KBM-7 (cell line): ENCODE measurements around the gene MOCOS.
"Not testable (repeated sequence)": the region's sequence is repeated elsewhere in the genome, so short reads cannot be mapped to it uniquely, and the experiment has no call there.

Source experiments
- DNase-seq: peaks from one replicate; pipeline ENCODE4 v3.0.0-alpha.2; 2015
- in situ Hi-C: fragments of 300-500 bp; cut with MboI; formaldehyde crosslinking; loops from 2 replicates; pipeline ENCODE4 v1.14.3; 2020; ENCODE audit warnings: low sequenced_read_pairs, low pct_unique_long_range_greater_than_20kb, mixed read lengths

The MOCOS gene, protein sequence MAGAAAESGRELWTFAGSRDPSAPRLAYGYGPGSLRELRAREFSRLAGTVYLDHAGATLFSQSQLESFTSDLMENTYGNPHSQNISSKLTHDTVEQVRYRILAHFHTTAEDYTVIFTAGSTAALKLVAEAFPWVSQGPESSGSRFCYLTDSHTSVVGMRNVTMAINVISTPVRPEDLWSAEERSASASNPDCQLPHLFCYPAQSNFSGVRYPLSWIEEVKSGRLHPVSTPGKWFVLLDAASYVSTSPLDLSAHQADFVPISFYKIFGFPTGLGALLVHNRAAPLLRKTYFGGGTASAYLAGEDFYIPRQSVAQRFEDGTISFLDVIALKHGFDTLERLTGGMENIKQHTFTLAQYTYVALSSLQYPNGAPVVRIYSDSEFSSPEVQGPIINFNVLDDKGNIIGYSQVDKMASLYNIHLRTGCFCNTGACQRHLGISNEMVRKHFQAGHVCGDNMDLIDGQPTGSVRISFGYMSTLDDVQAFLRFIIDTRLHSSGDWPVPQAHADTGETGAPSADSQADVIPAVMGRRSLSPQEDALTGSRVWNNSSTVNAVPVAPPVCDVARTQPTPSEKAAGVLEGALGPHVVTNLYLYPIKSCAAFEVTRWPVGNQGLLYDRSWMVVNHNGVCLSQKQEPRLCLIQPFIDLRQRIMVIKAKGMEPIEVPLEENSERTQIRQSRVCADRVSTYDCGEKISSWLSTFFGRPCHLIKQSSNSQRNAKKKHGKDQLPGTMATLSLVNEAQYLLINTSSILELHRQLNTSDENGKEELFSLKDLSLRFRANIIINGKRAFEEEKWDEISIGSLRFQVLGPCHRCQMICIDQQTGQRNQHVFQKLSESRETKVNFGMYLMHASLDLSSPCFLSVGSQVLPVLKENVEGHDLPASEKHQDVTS

DNA sequence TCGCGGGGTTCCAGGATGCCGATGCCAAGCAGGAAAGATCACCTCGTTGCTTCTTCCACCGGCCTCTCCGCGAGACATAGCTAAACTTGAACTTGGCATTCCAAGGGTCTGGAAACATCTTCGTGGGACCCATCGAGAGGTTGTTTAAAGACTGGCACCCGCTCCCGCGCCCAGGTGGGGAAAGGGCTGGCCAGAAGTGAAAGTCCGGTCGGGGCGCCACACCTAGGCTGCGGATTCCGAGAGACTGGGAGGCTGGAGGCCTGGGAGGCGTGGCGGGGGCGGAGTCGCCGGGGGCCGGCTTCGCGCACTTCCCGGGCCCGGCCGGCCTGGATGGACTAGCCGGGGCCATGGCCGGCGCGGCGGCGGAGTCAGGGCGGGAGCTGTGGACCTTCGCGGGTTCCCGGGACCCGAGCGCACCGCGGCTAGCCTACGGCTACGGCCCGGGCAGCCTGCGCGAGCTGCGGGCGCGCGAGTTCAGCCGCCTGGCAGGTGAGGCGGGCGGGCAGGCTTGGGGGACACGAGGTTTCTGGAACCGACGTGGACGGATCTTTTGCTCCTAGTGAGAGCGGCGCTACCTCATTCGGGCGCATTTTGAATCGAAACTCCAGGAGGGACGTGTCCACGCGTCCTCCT lies at the start of gene MOCOS:
Gene MOCOS (plus strand): TSS at position 305 of the 633 bp plus-strand sequence. CDS start 43 bp downstream, at position 348.
- peak; percentile 60 for DNase-seq

DNA sequence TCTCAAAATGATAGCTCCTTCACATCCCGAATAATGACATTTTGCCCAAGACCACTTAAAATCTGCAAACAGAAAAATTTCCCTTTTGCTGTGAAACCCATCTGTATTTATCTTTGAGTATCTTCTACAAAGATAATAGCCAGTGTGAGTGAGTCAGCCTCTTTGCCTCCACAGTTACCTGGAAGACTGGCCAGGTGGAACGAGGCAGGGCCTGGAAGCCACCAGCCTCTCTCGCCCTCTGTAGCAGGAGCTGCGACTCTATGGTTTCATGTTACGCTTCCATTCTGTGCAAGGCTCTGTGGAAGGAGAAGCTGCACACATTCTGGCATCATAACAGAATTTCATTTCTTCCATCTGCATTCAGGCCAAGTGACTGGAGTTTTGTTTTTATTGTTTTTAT lies 48.1 kb upstream of the MOCOS start:
- in situ Hi-C loops = no loop called here
- DNase-seq = no peak

More for the DNA sequence above, at the start of gene MOCOS:
- in situ Hi-C loops = no loop called here

DNA sequence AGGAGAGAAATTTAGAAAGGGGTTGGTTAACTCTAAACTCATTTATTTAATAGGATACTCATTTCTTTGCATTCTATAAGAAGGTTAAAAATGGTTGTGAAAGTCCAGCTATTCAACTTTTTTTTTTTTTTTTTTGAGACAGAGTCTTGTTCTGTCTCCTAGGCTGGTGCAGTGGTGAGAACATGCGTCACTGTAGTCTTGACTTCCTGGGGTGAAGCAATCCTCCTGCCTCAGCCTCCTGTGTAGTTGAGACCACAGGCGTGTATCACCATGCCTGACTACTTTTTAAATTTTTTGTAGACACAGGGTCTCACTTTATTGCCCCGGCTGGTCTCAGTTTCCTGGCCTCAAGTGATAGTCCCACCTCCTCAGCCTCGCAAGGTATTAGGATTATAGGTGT lies 45.7 kb upstream of the MOCOS start:
- in situ Hi-C loops = no loop called here
- no peak for DNase-seq

DNA sequence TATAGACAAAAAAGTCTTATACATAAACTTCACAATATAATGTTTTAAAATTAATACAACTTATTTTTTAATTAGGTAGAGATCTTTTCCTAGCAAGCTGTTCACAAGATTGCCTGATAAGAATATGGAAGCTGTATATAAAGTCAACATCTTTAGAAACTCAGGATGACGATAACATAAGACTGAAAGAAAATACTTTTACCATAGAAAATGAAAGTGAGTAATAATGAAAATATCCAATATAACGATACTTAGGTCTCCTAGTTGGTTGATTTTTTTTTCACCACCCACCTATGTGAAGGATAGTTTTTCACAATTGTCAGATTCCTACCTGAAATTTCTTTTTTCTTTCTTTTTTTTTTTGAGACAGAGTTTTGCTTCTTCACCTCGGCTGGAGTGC lies 44.5 kb upstream of the MOCOS start:
- in situ Hi-C loops = no loop called here
- DNase-seq = no peak

DNA sequence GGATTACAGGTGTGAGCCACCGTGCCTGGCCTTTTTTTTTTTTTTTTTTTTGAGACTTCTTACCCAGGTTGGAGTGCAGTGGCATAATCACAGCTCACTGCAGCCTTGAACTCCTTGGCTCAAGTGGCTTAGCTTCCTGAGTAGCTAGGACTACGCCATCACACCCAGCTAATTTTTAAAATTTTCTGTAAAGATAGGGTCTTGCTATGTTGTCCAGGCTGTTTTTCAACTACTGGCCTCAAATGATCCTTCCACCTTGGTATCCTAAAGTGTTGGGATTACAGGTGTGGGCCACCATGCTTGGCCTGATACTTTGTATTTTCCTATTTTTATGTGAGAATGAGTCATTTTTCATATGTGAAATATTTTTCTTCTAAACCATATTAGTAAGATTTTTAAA lies 43.9 kb upstream of the MOCOS start:
- in situ Hi-C loops = no loop called here
- DNase-seq = no peak

DNA sequence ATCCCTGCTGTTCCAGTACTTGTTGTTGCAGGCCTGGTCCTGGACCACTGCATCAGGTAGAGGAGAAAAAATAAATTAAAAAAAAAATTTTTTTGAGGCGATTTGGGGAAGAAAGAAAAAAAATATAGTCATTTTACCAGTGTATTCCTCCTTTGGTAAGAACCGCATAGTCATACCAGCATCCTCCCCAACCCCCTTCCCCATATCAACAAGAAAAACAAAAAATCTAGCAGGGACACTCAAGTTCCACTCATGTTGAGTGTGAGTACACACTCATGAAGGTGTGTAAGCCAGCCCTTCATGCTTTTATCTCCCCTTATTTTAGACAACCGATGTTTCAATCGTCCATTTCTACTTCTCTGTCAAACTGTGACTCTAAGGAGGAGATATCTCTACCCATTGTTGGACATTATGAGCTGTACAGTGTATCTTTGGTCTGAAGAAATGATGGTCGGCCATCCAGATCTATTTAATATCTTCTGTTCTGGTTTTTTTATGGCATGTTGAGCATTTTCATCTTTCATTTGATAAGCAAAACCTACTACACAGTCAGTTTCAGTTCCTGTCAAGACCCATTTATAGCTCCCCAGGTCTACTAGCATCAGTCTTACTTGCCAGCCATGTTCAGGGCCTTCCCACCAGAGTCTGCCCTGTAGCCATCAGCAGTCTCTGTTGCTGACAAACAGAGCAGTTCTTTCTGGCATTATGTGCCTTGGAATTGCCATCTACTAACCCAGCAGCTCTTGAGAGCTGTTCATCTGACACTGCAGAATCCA lies 37.6 kb upstream of the MOCOS start:
- in situ Hi-C loops = no loop called here
- no peak for DNase-seq

DNA sequence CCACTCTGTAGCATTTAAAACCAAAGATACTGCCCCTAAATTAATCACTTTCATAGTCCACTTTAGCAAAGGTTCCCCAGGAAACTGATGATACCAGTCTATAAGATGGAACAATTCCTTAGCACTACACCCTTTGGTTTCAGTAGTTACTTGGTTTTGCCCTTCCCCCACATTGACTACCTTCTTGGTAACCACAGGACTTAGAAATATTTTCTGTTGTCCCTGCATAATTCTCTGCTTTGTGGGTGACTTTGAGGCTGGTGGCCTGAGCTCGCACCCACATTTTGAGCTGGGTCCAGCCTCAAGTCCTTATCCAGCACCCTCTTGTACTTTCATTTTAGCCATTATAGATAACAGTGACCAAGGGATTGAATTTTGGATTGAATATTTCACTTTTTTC lies 34.5 kb upstream of the MOCOS start:
- in situ Hi-C loops = no loop called here
- DNase-seq = no peak

DNA sequence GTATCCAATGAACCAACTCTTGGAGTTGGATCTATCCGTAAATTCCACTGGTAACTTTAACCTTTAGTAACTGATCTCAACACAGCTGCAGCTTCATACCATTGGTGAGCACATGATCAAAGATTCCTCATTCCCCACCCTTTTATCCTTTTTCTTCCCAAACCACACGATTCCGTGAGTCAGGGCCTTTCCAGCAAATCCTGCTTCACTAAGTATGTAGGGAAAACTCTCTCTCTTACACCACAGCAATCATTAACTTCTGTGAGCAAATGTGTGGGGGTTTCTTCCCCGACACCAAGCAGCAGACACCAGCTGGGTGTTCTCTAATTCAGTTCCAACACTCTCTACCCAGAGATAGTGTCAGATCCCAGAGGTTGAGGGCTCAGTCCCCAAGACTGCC lies 34.1 kb upstream of the MOCOS start:
- in situ Hi-C loops = no loop called here

DNA sequence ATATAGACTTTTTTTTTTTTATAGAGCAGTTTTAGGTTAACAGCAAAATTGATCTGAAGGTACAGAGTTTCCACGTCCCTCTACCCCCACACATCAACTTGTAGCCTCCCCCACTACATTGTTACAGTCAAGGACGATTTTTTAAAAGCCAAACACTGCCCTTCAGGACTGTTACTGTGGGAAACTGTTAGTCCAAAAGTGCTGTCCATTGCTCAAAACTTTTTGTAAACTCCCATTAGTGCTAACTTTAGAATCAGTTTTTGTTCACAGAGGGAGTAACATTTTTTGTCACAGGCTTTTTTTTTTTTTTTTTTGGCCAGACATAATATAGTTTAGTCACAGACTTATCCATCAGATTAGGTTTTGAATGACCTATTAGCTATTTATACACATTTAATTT lies 33.5 kb upstream of the MOCOS start:
- in situ Hi-C loops = no loop called here

More for the DNA sequence above, 34.1 kb upstream of the MOCOS start:
- no peak for DNase-seq

DNA sequence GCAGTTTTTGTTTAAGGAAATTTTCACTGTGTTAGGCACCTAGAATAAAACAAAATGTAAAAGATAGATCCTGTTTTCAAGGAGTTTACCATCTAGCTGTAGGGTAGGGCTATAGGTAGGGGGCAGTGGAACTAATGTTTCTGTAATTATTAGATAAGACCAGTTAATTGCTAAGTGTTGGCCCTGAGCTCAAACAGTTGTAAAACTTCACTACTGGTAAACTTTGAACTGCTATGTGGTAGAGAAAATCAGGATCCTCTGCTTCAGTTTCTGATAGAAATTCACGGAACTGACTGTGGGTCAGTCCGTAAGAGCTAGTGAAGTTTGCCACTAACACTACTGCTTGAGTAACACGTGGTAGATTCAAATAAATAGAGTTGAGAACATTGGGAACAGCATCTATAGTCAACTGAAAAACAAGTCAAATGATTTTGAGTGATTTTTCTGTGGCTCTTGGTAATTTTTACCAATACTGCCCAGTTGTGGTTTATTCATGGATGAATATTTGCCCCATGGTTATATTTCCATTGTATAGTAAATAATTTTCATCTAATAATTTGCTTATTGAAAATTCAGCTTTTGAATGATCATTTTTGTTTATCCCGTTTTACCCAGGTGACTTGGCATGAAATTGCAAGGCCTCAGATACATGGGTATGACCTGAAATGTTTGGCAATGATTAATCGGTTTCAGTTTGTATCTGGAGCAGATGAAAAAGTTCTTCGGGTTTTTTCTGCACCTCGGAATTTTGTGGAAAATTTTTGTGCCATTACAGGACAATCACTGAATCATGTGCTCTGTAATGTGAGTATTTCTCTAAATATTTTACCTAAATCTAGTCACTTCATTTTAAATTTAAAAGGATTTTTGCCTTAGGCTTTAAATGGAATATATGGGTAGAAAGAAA lies 31.2 kb upstream of the MOCOS start:
- no peak for DNase-seq
- in situ Hi-C loops = no loop called here

More for the DNA sequence above, 33.5 kb upstream of the MOCOS start:
- no peak for DNase-seq

DNA sequence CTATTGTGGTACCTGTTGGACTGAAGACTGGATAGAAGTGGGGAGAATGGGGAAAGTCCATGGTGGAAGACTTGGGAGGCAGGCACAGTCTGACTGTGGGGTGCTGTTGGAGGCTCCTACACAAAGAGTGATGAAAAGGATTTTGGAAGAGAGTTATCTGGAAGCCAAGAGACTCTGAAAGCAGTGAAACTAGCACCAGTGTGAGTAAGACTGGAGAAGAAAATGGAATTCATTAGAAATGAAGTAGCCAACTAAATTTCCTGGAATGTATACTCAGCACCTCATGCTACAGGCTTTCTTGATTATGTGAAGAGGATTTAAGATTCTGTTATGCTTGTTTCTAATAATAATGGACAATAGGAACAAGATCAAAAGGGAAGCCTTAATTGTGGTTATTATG lies 29.9 kb upstream of the MOCOS start:
- in situ Hi-C loops = no loop called here
- no peak for DNase-seq

DNA sequence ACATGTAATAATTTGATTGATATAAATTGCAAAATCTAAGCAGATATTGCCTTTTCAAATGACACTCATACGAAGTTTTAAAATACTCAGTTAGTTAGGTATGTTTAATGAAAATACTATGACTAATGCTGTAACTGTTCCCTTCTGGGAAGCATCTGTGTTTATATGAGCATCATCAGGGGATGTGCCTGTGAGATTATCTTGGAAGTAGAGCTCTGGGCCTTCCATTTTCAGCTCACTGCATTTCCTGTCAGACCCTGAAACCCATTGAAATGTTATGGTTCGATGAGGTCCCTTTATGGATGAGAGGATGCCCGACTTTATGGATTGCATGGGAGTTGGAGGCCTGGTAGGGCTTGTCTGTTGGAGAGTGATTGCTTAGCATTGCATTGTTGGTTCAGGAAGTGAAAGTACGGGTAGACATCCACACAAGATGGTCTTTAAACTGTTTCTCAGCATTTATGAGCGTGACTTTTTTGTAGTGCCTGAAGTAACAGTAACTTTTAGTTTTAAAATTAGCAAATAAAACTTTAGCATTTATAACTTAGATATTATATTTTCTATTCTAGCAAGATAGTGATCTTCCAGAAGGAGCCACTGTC lies 28.9 kb upstream of the MOCOS start:
- DNase-seq = no peak
- in situ Hi-C loops = no loop called here

DNA sequence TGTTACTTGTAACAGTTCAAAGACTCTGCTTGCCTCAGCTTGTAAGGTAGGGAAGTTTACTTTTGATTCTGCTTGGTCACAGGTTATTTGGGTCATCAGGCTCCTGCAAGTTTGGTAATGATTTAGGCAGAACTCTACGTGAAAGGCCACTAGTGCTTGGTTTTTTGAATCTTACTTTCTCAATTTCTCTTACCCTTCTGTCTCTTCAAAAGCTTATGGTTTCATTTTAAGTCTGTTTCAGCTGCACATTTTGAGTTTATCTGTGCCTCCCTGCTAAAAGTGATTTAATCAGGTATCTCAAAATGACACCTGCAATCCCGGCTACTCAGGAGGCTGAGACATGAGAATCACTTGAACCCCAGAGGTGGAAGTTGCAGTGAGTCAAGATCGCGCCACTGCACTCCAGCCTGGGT lies 26.3 kb upstream of the MOCOS start:
- in situ Hi-C loops = no loop called here
- no peak for DNase-seq

DNA sequence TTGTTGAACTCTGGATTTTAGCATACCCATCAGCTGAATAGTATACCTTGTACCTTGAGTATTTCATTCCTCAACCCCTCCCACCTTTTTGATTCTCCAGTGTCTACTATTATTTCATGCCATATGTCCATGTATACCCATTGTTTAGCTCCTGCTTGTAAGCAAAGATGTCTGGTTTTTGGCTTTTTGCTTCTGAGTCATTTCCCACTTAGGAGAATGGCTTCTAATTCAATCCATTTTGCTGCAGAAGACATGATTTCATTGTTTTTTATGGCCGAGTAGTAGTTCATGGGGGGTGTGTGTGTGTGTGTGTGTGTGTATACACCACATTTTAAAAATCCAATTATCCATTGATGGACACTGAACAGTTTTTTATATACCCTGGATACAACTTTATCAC lies 24.3 kb upstream of the MOCOS start:
- no peak for DNase-seq
- in situ Hi-C loops = no loop called here

DNA sequence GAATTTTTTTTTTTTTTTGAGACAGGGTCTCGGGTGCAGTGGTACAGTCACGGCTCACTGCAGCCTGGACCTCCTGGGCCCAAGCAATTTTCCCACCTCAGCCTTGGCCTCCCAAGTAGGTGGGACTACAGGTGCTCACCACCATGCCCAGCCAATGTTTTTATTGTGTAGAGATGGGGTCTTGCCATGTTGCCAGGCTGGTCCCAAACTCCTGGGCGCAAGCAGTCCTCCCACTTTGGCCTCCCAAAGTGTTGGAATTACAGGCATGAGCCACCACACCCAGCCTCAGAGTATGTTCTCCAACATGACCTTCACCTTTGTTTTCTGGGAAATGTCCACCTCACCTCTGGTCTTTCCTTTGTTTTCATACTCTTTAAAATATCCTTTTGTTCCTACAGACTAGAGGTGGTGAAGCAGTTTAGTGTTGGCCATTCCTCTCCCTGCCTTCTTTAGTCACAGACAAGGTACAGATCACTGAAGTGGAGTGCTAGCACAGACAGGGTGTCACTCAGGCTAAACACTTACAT lies 19.5 kb upstream of the MOCOS start:
- DNase-seq = no peak
- in situ Hi-C loops = no loop called here

DNA sequence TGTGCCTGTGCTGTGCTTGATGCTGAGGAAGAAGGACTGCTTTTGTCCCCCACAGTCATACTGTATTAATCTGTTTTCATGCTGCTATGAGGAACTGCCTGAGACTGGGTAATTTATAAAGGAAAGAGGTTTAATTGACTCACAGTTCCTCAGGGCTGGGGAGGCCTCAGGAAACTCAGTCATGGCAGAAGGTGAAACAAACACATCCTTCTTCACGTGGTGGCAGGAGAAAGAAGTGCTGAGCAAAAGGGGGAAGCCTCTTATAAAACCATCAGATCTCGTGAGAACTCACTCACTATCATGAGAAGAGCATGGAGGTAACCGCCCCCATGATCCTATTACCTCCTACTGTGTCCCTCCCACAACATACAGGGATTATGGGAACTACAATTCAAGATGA lies 19.0 kb upstream of the MOCOS start:
- DNase-seq = peak; percentile 48
- in situ Hi-C loops = not testable (repeated sequence)

DNA sequence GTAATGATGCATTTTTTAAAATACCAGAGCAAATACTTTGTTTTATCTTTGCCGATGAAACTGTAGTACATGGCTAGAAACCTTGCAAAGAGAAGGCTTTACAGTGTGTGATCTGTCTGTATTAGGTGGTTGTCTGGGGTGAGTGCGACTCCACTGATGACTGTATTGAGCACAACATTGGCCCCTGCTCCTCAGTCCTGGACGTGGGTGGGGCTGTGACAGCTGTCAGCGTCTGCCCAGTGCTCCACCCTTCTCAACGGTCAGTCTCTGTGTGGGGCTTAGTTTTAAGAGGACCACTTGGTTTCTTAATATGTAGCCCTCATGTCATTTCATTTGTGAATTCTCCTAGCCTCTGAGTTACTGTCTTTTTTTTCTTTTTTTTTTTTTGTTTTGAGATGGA lies 17.4 kb upstream of the MOCOS start:
- DNase-seq = no peak
- in situ Hi-C loops = no loop called here

DNA sequence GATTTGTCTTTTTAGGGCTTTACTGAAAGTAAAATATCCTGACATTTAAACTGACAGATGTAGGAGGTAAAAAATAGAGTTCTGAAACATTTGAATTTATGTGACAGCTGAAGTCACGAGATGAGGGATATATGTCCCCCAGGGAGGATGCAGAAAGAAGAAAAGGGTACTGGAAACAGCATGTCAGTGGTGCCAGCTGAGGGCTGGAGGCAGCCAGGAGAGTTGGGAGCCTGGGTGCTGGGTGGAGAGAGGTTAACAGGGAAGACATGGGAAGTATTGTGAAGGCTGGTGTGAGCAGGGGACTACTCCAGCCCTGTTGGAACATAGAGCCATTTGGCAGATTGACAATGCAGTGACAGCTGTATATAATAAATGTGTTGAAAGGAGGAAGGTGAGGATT lies 11.8 kb upstream of the MOCOS start:
- in situ Hi-C loops = no loop called here
- no peak for DNase-seq
